ENCODE data around the gene PFKP.

The PFKP gene

DNA sequence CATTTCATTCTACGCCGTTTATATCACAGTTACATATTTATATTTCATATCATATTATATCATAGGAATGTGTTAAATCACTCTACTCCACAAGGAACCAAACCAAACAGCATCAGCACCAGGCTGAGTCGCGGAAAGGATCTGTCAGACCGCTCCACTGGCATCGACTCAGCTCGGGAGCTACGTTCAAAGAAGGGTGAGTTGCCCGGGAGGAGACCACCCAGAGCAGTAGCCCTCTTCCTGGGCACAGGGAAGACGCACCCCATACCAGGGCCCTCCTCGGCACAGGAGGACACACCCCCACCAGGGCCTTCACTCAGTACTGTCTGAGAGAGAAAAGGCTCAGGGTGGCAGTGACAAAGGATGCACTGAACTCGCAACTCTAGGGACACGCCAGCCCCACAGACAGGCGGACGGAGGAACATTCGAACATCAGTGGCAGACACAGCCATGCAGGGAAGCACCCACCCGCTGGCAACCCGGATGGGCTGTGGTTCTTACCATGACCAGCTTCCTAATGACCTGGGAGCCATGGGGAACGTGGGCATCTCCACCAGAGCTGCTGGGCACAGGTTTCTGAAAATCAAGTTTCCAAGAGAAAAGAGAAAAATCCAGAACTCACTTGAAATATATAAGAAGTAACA is 76.6 kb downstream of the PFKP start:
- TF ChIP-seq JUND (IDR thresholded peaks at IDR 0.05; ENCODE audit: low read depth) = no peak
- no peak for DNase-seq (ENCODE audit: low read depth in 1 of 2, low spot score in 1 of 2)

DNA sequence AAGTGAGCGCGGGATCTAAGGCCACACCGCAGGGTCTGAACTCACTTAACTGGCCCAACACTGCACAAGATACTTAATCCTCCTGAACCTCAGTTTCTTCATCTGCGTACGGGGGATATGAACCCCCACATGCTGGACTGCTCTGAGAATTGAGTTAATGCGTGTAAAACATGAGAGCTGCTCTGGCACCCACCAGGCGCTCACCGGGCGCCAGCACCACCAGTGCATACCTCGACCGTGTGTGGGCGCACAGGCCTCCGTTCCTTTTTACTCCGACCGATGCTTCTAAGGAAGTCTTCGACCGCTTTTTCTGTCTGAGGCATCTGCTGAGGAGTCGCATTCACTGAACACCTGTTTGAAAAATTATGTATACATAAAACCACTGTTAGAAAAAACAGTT is 78.0 kb downstream of the PFKP start:
- in situ Hi-C loops (cut with HindIII; ENCODE audit: low pct_unique_long_range_greater_than_20kb, low sequenced_read_pairs) = no loop called here
- no peak for DNase-seq (ENCODE audit: low read depth in 1 of 2, low spot score in 1 of 2)
- no peak for TF ChIP-seq JUND (IDR thresholded peaks at IDR 0.05; ENCODE audit: low read depth)

More for the DNA sequence above, 76.6 kb downstream of the PFKP start:
- in situ Hi-C loops (cut with HindIII; ENCODE audit: low pct_unique_long_range_greater_than_20kb, low sequenced_read_pairs) = no loop called here

- in situ Hi-C loops (cut with HindIII; ENCODE audit: low pct_unique_long_range_greater_than_20kb, low sequenced_read_pairs) = no loop called here
- no peak for TF ChIP-seq JUND (IDR thresholded peaks at IDR 0.05; ENCODE audit: low read depth)
- DNase-seq (ENCODE audit: low read depth in 1 of 2, low spot score in 1 of 2) = no peak
These were observed 78.9 kb downstream of the PFKP start for GRCh38 chr10:3146289-3146688.

DNA sequence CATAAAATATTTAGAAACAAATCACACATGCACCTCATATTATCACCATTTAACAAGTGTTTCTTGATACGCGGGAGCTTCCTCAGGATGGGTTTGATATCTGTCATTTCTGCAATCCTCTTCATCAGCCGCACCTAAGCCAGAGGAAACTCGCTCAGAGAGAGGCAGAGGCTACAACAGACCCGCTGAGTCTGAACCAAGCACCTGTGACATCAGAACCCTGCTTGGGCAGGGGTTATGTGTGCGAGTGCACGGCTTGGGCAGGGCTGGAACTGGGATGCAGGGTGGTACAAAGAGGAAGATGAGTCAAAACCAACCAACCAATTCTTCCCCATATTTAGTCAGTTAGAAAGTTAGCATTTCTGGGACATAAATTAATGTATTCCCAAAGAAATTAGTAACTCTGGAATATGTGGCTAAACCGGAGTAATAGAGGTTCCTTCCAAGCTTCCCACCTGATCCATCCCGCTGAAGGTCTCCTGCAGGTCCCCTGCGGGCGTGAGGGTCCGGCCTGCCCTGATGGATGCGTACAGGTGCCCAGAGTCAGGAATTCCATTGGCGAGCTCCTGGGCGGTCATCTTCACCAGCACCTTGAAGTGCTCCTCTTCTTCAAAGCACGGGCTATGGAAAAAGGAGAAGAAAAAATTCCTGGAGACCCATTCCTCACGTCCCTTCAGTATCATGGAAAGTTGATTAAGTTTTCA is 79.9 kb downstream of the PFKP start:
- in situ Hi-C loops (cut with HindIII; ENCODE audit: low pct_unique_long_range_greater_than_20kb, low sequenced_read_pairs) = no loop called here
- TF ChIP-seq JUND (IDR thresholded peaks at IDR 0.05; ENCODE audit: low read depth) = no peak
- DNase-seq (ENCODE audit: low read depth in 1 of 2, low spot score in 1 of 2) = no peak

- no peak for DNase-seq (ENCODE audit: low read depth in 1 of 2, low spot score in 1 of 2)
- TF ChIP-seq JUND (IDR thresholded peaks at IDR 0.05; ENCODE audit: low read depth) = no peak
- in situ Hi-C loops (cut with HindIII; ENCODE audit: low pct_unique_long_range_greater_than_20kb, low sequenced_read_pairs) = no loop called here
These were observed 80.7 kb downstream of the PFKP start for GRCh38 chr10:3148041-3148440.

DNA sequence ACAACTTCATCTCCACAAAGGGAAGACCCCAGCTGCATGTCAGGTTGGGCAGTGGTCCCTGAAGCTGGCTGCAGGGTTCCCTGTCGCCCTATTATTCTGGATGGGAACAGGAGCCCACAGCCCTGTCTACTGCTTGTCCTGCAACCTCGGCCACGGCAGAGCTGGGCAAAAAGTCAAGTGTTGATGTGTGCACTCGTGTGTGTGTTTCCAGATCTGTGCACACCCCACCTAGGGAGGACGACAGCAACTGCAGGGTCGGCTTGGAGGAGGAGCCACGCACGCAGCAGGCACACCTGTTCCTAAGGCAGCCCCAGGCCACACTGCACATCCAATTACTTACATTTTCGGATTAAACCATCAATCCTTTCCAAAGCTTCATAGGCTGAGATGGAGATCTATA is 81.6 kb downstream of the PFKP start:
- TF ChIP-seq JUND (IDR thresholded peaks at IDR 0.05; ENCODE audit: low read depth) = no peak
- DNase-seq (ENCODE audit: low read depth in 1 of 2, low spot score in 1 of 2) = no peak
- in situ Hi-C loops (cut with HindIII; ENCODE audit: low pct_unique_long_range_greater_than_20kb, low sequenced_read_pairs) = no loop called here

GRCh38 chr10:3149918-3150317 is 82.6 kb downstream of the PFKP start:
- no peak for TF ChIP-seq JUND (IDR thresholded peaks at IDR 0.05; ENCODE audit: low read depth)
- in situ Hi-C loops (cut with HindIII; ENCODE audit: low pct_unique_long_range_greater_than_20kb, low sequenced_read_pairs) = no loop called here
- DNase-seq (ENCODE audit: low read depth in 1 of 2, low spot score in 1 of 2) = no peak

DNA sequence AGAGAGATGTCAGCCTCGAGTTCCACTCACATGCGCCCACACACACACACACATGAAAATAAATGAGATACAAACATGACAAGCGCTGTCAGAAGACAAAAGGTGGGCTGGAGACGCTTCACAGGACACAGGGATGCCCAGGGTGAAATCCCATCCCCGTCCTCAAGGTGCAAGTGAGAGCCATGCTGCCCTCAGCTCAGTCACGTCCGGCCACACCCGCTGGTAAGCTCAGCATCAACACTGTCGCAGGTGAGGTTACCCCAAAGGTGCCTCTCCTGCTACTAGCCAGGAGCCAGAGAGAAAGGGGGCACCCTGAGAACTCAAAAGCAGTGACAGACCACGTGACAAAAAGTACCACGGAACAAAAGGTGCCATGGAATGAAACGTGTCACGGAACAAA is 83.0 kb downstream of the PFKP start:
- TF ChIP-seq JUND (IDR thresholded peaks at IDR 0.05; ENCODE audit: low read depth) = no peak
- in situ Hi-C loops (cut with HindIII; ENCODE audit: low pct_unique_long_range_greater_than_20kb, low sequenced_read_pairs) = no loop called here
- DNase-seq (ENCODE audit: low read depth in 1 of 2, low spot score in 1 of 2) = no peak

GRCh38 chr10:3150961-3151360 is 83.6 kb downstream of the PFKP start:
- no peak for DNase-seq (ENCODE audit: low read depth in 1 of 2, low spot score in 1 of 2)
- no peak for TF ChIP-seq JUND (IDR thresholded peaks at IDR 0.05; ENCODE audit: low read depth)
- in situ Hi-C loops (cut with HindIII; ENCODE audit: low pct_unique_long_range_greater_than_20kb, low sequenced_read_pairs) = no loop called here

- no peak for TF ChIP-seq JUND (IDR thresholded peaks at IDR 0.05; ENCODE audit: low read depth)
- no peak for DNase-seq (ENCODE audit: low read depth in 1 of 2, low spot score in 1 of 2)
- in situ Hi-C loops (cut with HindIII; ENCODE audit: low pct_unique_long_range_greater_than_20kb, low sequenced_read_pairs) = no loop called here
These were observed 84.7 kb downstream of the PFKP start for GRCh38 chr10:3151889-3152565.

DNA sequence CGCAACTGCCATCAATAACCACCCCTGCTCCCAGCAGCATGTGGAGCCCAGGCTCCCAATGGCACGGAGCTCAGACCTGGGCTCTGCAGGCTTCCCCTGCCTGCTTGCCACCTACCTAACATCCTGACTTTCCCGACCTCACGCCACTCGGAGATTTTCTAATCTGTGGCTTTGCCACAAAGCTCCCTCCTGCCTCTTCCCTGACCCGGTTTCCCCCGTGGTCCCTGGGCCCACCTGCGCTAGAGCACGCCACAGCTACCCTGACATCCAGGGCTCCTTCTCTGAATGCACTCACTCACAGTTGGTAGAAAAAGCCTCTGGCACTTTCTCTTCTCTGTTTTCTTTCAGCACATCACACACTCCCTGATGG is 85.2 kb downstream of the PFKP start:
- in situ Hi-C loops (cut with HindIII; ENCODE audit: low pct_unique_long_range_greater_than_20kb, low sequenced_read_pairs) = no loop called here
- no peak for TF ChIP-seq JUND (IDR thresholded peaks at IDR 0.05; ENCODE audit: low read depth)
- DNase-seq (ENCODE audit: low read depth in 1 of 2, low spot score in 1 of 2) = no peak

DNA sequence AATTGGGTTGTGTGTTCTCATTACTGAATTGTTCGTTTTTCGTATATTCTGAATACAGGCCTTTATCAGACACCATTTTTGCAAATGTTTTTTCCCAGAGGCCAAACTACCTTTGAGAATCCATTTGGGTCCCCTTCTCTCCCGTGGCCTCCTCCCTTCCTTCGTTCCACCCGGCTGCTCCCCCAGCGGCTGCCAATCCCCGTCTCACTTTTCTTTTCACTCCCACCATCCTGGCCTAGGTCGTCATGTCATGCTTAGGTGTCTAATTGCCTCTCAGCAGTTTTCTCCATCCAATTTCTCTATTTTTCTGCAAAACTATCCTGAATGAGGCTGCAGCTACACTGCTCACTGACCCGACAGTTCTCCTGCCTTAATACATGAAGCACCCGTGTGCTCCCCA is 87.3 kb downstream of the PFKP start:
- in situ Hi-C loops (cut with HindIII; ENCODE audit: low pct_unique_long_range_greater_than_20kb, low sequenced_read_pairs) = no loop called here
- DNase-seq (ENCODE audit: low read depth in 1 of 2, low spot score in 1 of 2) = no peak
- TF ChIP-seq JUND (IDR thresholded peaks at IDR 0.05; ENCODE audit: low read depth) = no peak

DNA sequence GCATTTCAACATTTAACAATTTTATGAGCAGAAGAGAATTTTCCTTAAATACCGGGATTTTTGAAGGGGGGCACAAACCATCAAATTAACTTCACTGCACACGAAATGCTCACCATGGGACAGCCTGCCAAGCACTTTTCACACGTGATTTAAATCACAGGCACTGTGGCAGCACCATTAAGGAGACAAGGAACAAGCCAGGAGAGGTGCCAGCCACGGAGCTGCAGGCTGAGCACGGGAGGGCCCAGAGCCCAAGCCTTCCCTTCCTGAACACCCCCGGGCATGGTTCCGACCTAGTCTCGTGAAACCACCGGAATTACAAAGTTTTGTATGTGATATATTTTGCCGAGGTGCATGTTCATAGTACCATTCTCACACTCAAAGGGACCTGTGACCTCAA is 91.8 kb downstream of the PFKP start:
- DNase-seq (ENCODE audit: low read depth in 1 of 2, low spot score in 1 of 2) = no peak
- no peak for TF ChIP-seq JUND (IDR thresholded peaks at IDR 0.05; ENCODE audit: low read depth)
- in situ Hi-C loops (cut with HindIII; ENCODE audit: low pct_unique_long_range_greater_than_20kb, low sequenced_read_pairs) = no loop called here

Data from T47D (cell line).